Measurements from ENCODE around the gene POLG2.

DNA sequence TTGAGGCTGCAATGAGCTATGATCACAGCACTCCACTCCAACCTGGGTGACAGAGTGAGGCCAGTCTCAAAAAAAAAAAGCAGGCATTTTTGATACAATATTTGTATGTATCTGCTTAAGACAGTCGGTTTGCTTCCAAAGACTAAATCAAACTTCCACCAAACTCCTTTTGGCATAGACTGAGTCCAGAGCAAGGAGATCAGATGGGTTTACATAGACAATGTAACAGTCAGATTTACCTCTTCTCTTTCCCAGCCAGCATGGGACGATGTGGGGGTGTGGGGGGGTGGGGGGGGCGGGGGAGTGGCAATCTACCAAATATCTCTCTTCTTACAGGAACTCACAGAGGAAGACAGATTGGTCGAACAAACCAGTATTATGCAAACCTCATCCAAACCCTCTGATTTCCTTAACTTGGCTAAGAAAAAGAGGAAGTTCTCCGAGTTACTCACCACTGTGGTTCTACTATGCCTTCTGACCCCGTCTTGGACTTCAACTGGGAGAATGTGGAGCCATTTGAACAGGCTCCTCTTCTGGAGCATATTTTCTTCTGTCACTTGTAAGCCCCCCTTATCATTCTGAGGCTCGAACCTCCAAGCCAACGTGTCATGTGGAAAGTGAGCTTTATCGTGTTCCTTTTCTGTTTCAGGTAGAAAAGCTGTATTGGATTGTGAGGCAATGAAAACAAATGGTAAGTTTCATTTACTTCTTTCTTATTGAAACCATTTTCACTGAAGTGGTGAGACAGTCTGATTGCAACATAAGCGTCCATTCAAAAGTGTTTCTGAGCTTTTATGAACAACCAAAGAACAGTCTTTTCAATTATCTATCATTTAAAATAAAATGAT is 48.0 kb downstream of the POLG2 start, which contains the start of gene MILR1:
- no peak for TF ChIP-seq FOXM1 (IDR thresholded peaks at IDR 0.05; ENCODE audit: borderline replicate concordance)
- no peak for TF ChIP-seq ZNF384 (IDR thresholded peaks at IDR 0.05)
- TF ChIP-seq BHLHE40 (IDR thresholded peaks at IDR 0.05; ENCODE audit: borderline replicate concordance) = no peak
- TF ChIP-seq HDGF (IDR thresholded peaks at IDR 0.05; ENCODE audit: borderline replicate concordance) = no peak
- no peak for TF ChIP-seq FOXA1 (IDR thresholded peaks at IDR 0.05)
- TF ChIP-seq, protein P1, sequence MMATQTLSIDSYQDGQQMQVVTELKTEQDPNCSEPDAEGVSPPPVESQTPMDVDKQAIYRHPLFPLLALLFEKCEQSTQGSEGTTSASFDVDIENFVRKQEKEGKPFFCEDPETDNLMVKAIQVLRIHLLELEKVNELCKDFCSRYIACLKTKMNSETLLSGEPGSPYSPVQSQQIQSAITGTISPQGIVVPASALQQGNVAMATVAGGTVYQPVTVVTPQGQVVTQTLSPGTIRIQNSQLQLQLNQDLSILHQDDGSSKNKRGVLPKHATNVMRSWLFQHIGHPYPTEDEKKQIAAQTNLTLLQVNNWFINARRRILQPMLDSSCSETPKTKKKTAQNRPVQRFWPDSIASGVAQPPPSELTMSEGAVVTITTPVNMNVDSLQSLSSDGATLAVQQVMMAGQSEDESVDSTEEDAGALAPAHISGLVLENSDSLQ (IDR thresholded peaks at IDR 0.05) = no peak
- no peak for TF ChIP-seq L3MBTL2 (conservative IDR thresholded peaks at IDR 0.05)
- TF ChIP-seq FOXK2 (IDR thresholded peaks at IDR 0.05) = no peak
- no peak for TF ChIP-seq ARNT (IDR thresholded peaks at IDR 0.05)
- no peak for TF ChIP-seq SUZ12 (IDR thresholded peaks at IDR 0.05)
- TF ChIP-seq SP1 (IDR thresholded peaks at IDR 0.05) = no peak
